ENCODE data around the gene CCDC136.

DNA sequence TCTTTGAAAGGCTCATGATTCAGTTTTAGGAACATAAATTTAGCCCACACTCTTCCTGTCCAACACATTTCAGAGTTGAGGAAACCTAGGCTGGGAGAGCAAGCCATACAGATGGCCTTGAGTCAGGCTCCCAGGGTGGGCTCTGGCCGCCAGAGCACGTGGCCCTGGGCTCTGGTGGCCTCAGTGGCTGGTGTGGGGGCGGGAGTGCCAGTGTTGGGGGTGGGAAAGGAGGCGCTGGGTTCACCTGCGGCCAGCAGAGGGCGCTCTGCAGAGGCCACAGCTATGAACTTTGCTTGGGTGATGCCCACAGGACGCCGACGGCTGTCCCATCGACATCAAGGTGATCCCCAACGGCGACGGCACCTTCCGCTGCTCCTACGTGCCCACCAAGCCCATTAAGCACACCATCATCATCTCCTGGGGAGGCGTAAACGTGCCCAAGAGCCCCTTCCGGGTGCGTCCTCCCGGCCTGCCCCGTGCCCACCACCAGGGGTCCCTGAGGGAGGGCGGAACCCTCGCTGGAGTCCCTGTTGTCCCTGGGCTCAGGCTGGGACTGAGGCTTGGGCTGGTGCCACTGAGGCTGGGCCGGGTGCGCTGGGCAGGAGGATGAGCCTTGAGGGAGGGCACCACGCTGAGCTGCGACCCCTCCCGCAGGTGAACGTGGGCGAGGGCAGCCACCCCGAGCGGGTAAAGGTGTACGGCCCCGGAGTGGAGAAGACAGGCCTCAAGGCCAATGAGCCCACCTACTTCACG is 50.3 kb downstream of the CCDC136 start:
- TF ChIP-seq, protein P1, sequence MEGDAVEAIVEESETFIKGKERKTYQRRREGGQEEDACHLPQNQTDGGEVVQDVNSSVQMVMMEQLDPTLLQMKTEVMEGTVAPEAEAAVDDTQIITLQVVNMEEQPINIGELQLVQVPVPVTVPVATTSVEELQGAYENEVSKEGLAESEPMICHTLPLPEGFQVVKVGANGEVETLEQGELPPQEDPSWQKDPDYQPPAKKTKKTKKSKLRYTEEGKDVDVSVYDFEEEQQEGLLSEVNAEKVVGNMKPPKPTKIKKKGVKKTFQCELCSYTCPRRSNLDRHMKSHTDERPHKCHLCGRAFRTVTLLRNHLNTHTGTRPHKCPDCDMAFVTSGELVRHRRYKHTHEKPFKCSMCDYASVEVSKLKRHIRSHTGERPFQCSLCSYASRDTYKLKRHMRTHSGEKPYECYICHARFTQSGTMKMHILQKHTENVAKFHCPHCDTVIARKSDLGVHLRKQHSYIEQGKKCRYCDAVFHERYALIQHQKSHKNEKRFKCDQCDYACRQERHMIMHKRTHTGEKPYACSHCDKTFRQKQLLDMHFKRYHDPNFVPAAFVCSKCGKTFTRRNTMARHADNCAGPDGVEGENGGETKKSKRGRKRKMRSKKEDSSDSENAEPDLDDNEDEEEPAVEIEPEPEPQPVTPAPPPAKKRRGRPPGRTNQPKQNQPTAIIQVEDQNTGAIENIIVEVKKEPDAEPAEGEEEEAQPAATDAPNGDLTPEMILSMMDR (IDR thresholded peaks at IDR 0.05; ENCODE audit: low read depth, low read length, poor library complexity, severe bottlenecking) = peak; percentile 100
- TF ChIP-seq EZH2phosphoT487 (IDR thresholded peaks at IDR 0.05; ENCODE audit: borderline replicate concordance, low read length) = no peak
